ENCODE results near the gene UPP2. TPM values are rescaled to one million over a fixed set of nuclear protein-coding genes. Genes with fewer than 3 reads are reported as not detected.

UPP2 gene
- total and polyA plus RNA-seq, 2 of the 13 experiments (the other 11 are each of a cell fraction or from before 2014, with no cell fraction given), result 0.07 to 0.28 TPM

- TF ChIP-seq PHF20 (CRISPR knock-in tag; IDR thresholded peaks at IDR 0.05) (no peak), ARID2 (CRISPR knock-in tag; IDR thresholded peaks at IDR 0.05; ENCODE audit: borderline replicate concordance) (no peak), FOXO1 (CRISPR knock-in tag; IDR thresholded peaks at IDR 0.05) (peak; percentile 93), HNF4G (IDR thresholded peaks at IDR 0.05; ENCODE audit: borderline replicate concordance, low read depth, low read length) (peak; percentile 96), HNF4G (CRISPR knock-in tag; IDR thresholded peaks at IDR 0.05; ENCODE audit: borderline replicate concordance, low read depth) (peak; percentile 93; the same call in 1 of the 2 replicates), RXRB (CRISPR knock-in tag; IDR thresholded peaks at IDR 0.05; ENCODE audit: borderline replicate concordance) (peak; percentile 80), ZNF713 (CRISPR knock-in tag; IDR thresholded peaks at IDR 0.05) (no peak), SIX1 (CRISPR knock-in tag; IDR thresholded peaks at IDR 0.05; ENCODE audit: borderline replicate concordance) (peak; percentile 52; the same call in 1 of the 2 replicates), SNAPC2 (CRISPR knock-in tag; IDR thresholded peaks at IDR 0.05) (no peak), ATAD3A (CRISPR knock-in tag; IDR thresholded peaks at IDR 0.05) (no peak), HOXD1 (CRISPR knock-in tag; IDR thresholded peaks at IDR 0.05) (no peak), SNRNP70 (IDR thresholded peaks at IDR 0.05; ENCODE audit: low read depth, low read length) (no peak), ZNF850 (CRISPR knock-in tag; conservative IDR thresholded peaks at IDR 0.05) (no peak), MYNN (CRISPR knock-in tag; IDR thresholded peaks at IDR 0.05; ENCODE audit: low read depth) (no peak), HNRNPLL (IDR thresholded peaks at IDR 0.05; ENCODE audit: low read depth, low read length, poor library complexity, severe bottlenecking) (no peak), ZNF235 (CRISPR knock-in tag; IDR thresholded peaks at IDR 0.05; ENCODE audit: borderline replicate concordance) (no peak), CENPT (CRISPR knock-in tag; IDR thresholded peaks at IDR 0.05; ENCODE audit: low read depth) (no peak)
- TF ChIP-seq, protein P1, sequence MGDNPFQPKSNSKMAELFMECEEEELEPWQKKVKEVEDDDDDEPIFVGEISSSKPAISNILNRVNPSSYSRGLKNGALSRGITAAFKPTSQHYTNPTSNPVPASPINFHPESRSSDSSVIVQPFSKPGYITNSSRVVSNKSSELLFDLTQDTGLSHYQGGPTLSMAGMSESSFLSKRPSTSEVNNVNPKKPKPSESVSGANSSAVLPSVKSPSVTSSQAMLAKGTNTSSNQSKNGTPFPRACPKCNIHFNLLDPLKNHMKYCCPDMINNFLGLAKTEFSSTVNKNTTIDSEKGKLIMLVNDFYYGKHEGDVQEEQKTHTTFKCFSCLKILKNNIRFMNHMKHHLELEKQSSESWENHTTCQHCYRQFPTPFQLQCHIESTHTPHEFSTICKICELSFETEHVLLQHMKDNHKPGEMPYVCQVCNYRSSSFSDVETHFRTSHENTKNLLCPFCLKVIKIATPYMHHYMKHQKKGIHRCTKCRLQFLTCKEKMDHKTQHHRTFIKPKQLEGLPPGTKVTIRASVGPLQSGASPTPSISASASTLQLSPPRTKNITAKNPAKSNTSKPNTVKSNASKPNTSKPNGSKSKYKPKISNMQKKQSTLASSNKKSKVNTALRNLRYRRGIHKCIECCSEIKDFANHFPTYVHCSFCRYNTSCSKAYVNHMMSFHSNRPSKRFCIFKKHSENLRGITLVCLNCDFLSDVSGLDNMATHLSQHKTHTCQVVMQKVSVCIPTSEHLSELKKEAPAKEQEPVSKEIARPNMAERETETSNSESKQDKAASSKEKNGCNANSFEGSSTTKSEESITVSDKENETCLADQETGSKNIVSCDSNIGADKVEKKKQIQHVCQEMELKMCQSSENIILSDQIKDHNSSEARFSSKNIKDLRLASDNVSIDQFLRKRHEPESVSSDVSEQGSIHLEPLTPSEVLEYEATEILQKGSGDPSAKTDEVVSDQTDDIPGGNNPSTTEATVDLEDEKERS (CRISPR knock-in tag; IDR thresholded peaks at IDR 0.05), result peak; percentile 84; the same call in 1 of the 2 replicates
- TF ChIP-seq, protein P2, sequence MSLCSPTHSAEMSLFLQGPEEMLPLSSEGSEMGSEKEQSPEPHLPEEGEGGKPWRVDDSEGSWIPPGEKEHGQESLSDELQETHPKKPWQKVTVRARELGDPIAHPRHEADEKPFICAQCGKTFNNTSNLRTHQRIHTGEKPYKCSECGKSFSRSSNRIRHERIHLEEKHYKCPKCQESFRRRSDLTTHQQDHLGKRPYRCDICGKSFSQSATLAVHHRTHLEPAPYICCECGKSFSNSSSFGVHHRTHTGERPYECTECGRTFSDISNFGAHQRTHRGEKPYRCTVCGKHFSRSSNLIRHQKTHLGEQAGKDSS (CRISPR knock-in tag; IDR thresholded peaks at IDR 0.05; ENCODE audit: borderline replicate concordance, low read depth), result peak; percentile 47; the same call in 1 of the 2 replicates
- TF ChIP-seq, protein P3, sequence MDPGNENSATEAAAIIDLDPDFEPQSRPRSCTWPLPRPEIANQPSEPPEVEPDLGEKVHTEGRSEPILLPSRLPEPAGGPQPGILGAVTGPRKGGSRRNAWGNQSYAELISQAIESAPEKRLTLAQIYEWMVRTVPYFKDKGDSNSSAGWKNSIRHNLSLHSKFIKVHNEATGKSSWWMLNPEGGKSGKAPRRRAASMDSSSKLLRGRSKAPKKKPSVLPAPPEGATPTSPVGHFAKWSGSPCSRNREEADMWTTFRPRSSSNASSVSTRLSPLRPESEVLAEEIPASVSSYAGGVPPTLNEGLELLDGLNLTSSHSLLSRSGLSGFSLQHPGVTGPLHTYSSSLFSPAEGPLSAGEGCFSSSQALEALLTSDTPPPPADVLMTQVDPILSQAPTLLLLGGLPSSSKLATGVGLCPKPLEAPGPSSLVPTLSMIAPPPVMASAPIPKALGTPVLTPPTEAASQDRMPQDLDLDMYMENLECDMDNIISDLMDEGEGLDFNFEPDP (CRISPR knock-in tag; conservative IDR thresholded peaks at IDR 0.05), result 0 out of 2 replicates have a peak, but pooled peaks have one; percentile 5
- TF ChIP-seq, protein P4, sequence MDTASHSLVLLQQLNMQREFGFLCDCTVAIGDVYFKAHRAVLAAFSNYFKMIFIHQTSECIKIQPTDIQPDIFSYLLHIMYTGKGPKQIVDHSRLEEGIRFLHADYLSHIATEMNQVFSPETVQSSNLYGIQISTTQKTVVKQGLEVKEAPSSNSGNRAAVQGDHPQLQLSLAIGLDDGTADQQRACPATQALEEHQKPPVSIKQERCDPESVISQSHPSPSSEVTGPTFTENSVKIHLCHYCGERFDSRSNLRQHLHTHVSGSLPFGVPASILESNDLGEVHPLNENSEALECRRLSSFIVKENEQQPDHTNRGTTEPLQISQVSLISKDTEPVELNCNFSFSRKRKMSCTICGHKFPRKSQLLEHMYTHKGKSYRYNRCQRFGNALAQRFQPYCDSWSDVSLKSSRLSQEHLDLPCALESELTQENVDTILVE (CRISPR knock-in tag; IDR thresholded peaks at IDR 0.05), result no peak; the same call in 1 of the 2 replicates
Observed at GRCh38 chr2:158128168-158128973, 26.7 kb downstream of the UPP2 start (continued).
